Vagina (tissue), 2 donors: ENCODE data around the gene AUP1. TPM values are rescaled to one million over a fixed set of nuclear protein-coding genes. Genes with fewer than 3 reads are reported as not detected.
"Not testable (repeated sequence)": the region's sequence is repeated elsewhere in the genome, so short reads cannot be mapped to it uniquely, and the experiment has no call there.

Experiments
- DNase-seq, 2 donors: peaks; one replicate each; pipeline ENCODE4 v3.0.0-alpha.2; 2017; ENCODE audit errors: extremely low spot score in 2 of 2
- H3K27ac ChIP-seq: fragments of 200-600 bp; sonication (generic); one replicate; pipeline ENCODE4 v1.5.1; 2019
- H3K27me3 ChIP-seq: fragments of 200-600 bp; sonication (generic); one replicate; pipeline ENCODE4 v1.5.1; 2019
- H3K36me3 ChIP-seq, 2 donors: fragments of 200-600 bp; sonication (generic); one replicate each; pipeline ENCODE4 v1.5.1; 2017 to 2019
- H3K4me1 ChIP-seq: fragments of 200-600 bp; sonication (generic); one replicate; pipeline ENCODE4 v1.5.1; 2019
- H3K4me3 ChIP-seq, 2 donors: fragments of 200-600 bp; sonication (generic); 1 replicate in 1 of 2; 2 replicates in 1 of 2; pipeline ENCODE4 v1.5.1; 2016 to 2019
- H3K9me3 ChIP-seq: fragments of 200-600 bp; sonication (generic); one replicate; pipeline ENCODE4 v1.5.1; 2019
- POLR2A ChIP-seq, 2 donors: fragments of 450-650 bp; IDR thresholded peaks; one replicate each; pipeline ENCODE4 v1.6.1; 2017; ENCODE audit warnings: antibody characterized with exemption in 2 of 2, mild to moderate bottlenecking in 2 of 2, moderate library complexity in 2 of 2
- POLR2AphosphoS5 ChIP-seq, 2 donors: sonication (generic); formaldehyde crosslinking; IDR thresholded peaks; one replicate each; pipeline ENCODE4 v1.9.0; 2017; ENCODE audit warnings: antibody characterized with exemption in 2 of 2, mild to moderate bottlenecking in 2 of 2, low read depth in 1 of 2; ENCODE audit not compliant: insufficient read depth in 1 of 2
- intact Hi-C: fragments of 100-400 bp; cut with DNase I; formaldehyde crosslinking; loops from one replicate; pipeline ENCODE4 v1.15.1; 2023
- total RNA-seq: library from RNA; depleted of rRNA; stranded (reverse); fragments of >200 nt; gene quantifications from one replicate; pipeline ENCODE4 v1.2.3, GENCODE V29; 2016
- TF ChIP-seq, protein P1 (sequence below), 3 experiments: fragments of 450-650 bp in 2 of 3; fragments of 200-600 bp in 1 of 3; sonication (generic) in 1 of 3; IDR thresholded peaks; one replicate each; pipeline ENCODE4 v1.5.1; 2017 to 2019; ENCODE audit warnings: antibody characterized with exemption in 3 of 3, mild to moderate bottlenecking in 2 of 3, moderate library complexity in 2 of 3

AUP1 gene
- total RNA-seq, 1 donor from 2014 or later: 124 TPM

- no peak for DNase-seq
- no peaks in the 10 kb centered on the region for H3K9me3 ChIP-seq
- H3K4me3 ChIP-seq: no peak overlapping the region
- H3K27ac ChIP-seq: no peak overlapping the region
- H3K4me1 ChIP-seq: no peaks in the 10 kb centered on the region
- TF ChIP-seq, protein P1, sequence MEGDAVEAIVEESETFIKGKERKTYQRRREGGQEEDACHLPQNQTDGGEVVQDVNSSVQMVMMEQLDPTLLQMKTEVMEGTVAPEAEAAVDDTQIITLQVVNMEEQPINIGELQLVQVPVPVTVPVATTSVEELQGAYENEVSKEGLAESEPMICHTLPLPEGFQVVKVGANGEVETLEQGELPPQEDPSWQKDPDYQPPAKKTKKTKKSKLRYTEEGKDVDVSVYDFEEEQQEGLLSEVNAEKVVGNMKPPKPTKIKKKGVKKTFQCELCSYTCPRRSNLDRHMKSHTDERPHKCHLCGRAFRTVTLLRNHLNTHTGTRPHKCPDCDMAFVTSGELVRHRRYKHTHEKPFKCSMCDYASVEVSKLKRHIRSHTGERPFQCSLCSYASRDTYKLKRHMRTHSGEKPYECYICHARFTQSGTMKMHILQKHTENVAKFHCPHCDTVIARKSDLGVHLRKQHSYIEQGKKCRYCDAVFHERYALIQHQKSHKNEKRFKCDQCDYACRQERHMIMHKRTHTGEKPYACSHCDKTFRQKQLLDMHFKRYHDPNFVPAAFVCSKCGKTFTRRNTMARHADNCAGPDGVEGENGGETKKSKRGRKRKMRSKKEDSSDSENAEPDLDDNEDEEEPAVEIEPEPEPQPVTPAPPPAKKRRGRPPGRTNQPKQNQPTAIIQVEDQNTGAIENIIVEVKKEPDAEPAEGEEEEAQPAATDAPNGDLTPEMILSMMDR (IDR thresholded peaks at IDR 0.05): no peak
- no peak for TF ChIP-seq POLR2A (IDR thresholded peaks at IDR 0.05)
- TF ChIP-seq POLR2AphosphoS5 (IDR thresholded peaks at IDR 0.05; ENCODE audit: insufficient read depth in 1 of 2, low read depth in 1 of 2): no peak
- intact Hi-C loops: no loop called here
- H3K27me3 ChIP-seq: peaks cover under 1% of the 10 kb centered on the region
- peaks cover 0 to 44% of the 10 kb centered on the region in 2 donors for H3K36me3 ChIP-seq
These were observed 37.6 kb downstream of the AUP1 start for GRCh38 chr2:74491648-74492544.

DNA sequence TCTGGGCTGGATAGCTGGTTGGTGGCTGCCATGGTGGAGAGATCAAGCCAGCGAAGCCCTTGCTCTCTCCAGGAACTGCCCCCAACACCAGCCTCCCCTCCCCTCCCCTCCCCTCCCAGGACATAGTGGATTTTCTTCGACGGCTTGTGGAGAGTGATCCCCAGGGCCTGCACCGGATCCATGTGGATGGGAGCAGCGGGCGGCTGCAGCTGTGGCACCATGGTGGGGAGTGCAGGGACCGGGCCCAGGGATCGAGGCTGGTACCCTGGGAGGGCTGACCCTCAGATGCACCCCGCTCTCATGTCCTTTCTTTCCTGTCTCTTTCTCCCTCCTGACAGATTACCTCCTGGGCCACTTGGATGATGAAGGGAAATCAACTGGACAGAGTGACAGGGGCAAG, 39.6 kb downstream of the AUP1 start:
- Histone ChIP-seq H3K4me3 (no peak overlapping the region), H3K36me3 (peaks cover 0 to 44% of the 10 kb centered on the region in 2 donors), H3K27ac (no peak overlapping the region), H3K9me3 (no peaks in the 10 kb centered on the region), H3K27me3 (no peaks in the 10 kb centered on the region), H3K4me1 (no peaks in the 10 kb centered on the region)
- intact Hi-C loops: loop anchor here (10.0 kb wide), 1 partner anchor 755 kb away; the partner anchor contains the start of gene TPRKB
- no peak for DNase-seq
- TF ChIP-seq POLR2AphosphoS5 (IDR thresholded peaks at IDR 0.05; ENCODE audit: insufficient read depth in 1 of 2, low read depth in 1 of 2): no peak
- TF ChIP-seq, protein P1 (IDR thresholded peaks at IDR 0.05): no peak
- TF ChIP-seq POLR2A (IDR thresholded peaks at IDR 0.05): no peak

GRCh38 chr2:74488643-74489481, 40.6 kb downstream of the AUP1 start:
- Histone ChIP-seq H3K36me3 (peaks cover 0 to 37% of the 10 kb centered on the region in 2 donors), H3K27me3 (no peaks in the 10 kb centered on the region), H3K4me3 (no peak overlapping the region), H3K27ac (no peak overlapping the region), H3K4me1 (peaks cover 6% of the 10 kb centered on the region), H3K9me3 (no peaks in the 10 kb centered on the region)
- no peak for DNase-seq
- TF ChIP-seq, protein P1 (IDR thresholded peaks at IDR 0.05): no peak
- no peak for TF ChIP-seq POLR2A (IDR thresholded peaks at IDR 0.05)
- TF ChIP-seq POLR2AphosphoS5 (IDR thresholded peaks at IDR 0.05; ENCODE audit: insufficient read depth in 1 of 2, low read depth in 1 of 2): no peak
- intact Hi-C loops: loop anchor here (10.0 kb wide), 1 partner anchor 754 kb away; the partner anchor contains the start of gene TPRKB

- H3K4me1 ChIP-seq: peaks cover 22% of the 10 kb centered on the region
- no peaks in the 10 kb centered on the region for H3K9me3 ChIP-seq
- TF ChIP-seq POLR2A (IDR thresholded peaks at IDR 0.05): no peak
- no peak for TF ChIP-seq POLR2AphosphoS5 (IDR thresholded peaks at IDR 0.05; ENCODE audit: insufficient read depth in 1 of 2, low read depth in 1 of 2)
- TF ChIP-seq, protein P1 (IDR thresholded peaks at IDR 0.05): no peak
- intact Hi-C loops: loop anchor here (10.0 kb wide), 1 partner anchor 751 kb away; the partner anchor contains the start of gene TPRKB
- H3K36me3 ChIP-seq: peaks cover 0 to 13% of the 10 kb centered on the region in 2 donors
- no peak overlapping the region for H3K4me3 ChIP-seq
- no peak overlapping the region for H3K27ac ChIP-seq
- DNase-seq: no peak
- H3K27me3 ChIP-seq: no peaks in the 10 kb centered on the region
These were observed 43.4 kb downstream of the AUP1 start for GRCh38 chr2:74486141-74486540.

- intact Hi-C loops: loop anchor here (2.0 to 10.0 kb wide), 2 partner anchors 103 to 749 kb away; partner anchors contain the start of gene TPRKB
- not testable (repeated sequence) for DNase-seq, H3K27me3 ChIP-seq, H3K36me3 ChIP-seq, H3K9me3 ChIP-seq
- H3K4me3 ChIP-seq: peak overlapping the region; percentile 75 to 79
- H3K27ac ChIP-seq: peak overlapping the region; percentile 87
- H3K4me1 ChIP-seq: peaks cover 35% of the 10 kb centered on the region
These were observed 45.8 kb downstream of the AUP1 start for GRCh38 chr2:74483675-74484164.
